ENCODE results near the gene EDC3. TPM values are rescaled to one million over a fixed set of nuclear protein-coding genes. Genes with fewer than 3 reads are reported as not detected.

Gene EDC3
- total and polyA plus RNA-seq, 7 donors: 7.8 to 24.1 (median 19.6) TPM

GRCh38 chr15:74625693-74626092 lies 70.1 kb downstream of the EDC3 start:
- intact Hi-C loops (cut with DNase I): loop anchor here in 1 of 2 donors (5.0 kb wide), 1 partner anchor 248 kb away; no protein-coding TSS in a partner anchor
- peaks cover 1% of the 10 kb centered on the region for H3K4me1 ChIP-seq
- no peak overlapping the region for H3K4me3 ChIP-seq
- WGBS, 3 donors: 79 to 81% (median 80%) methylated on average over 6 of the region's 6 CpGs
- H3K27ac ChIP-seq: no peak overlapping the region
- TF ChIP-seq CTCF (IDR thresholded peaks at IDR 0.05): no peak
- H3K27me3 ChIP-seq (ENCODE audit: insufficient read depth in 3 of 3, low read length in 2 of 3): no peaks in the 10 kb centered on the region
- peaks cover 23 to 100% of the 10 kb centered on the region in 2 donors for H3K36me3 ChIP-seq (ENCODE audit: insufficient read depth in 1 of 2, low read depth in 1 of 2)
- H3K9me3 ChIP-seq: no peaks in the 10 kb centered on the region
- no peak for ATAC-seq
- DNase-seq: no peak

GRCh38 chr15:74624020-74624602 lies 71.7 kb downstream of the EDC3 start:
- intact Hi-C loops (cut with DNase I): no loop called here
- peaks cover 14% of the 10 kb centered on the region for H3K4me1 ChIP-seq
- no peak for TF ChIP-seq CTCF (IDR thresholded peaks at IDR 0.05)
- DNase-seq (no peak), ATAC-seq (no peak)
- no peak overlapping the region for H3K27ac ChIP-seq
- no peak overlapping the region for H3K4me3 ChIP-seq
- peaks cover 26 to 100% of the 10 kb centered on the region in 2 donors for H3K36me3 ChIP-seq (ENCODE audit: insufficient read depth in 1 of 2, low read depth in 1 of 2)
- no peaks in the 10 kb centered on the region for H3K27me3 ChIP-seq (ENCODE audit: insufficient read depth in 3 of 3, low read length in 2 of 3)
- 76 to 81% (median 77%) methylated on average over 7 of the region's 7 CpGs for WGBS, 3 donors
- no peaks in the 10 kb centered on the region for H3K9me3 ChIP-seq

- H3K4me1 ChIP-seq: peaks cover 28% of the 10 kb centered on the region
- H3K36me3 ChIP-seq (ENCODE audit: insufficient read depth in 1 of 2, low read depth in 1 of 2): peaks cover 24 to 95% of the 10 kb centered on the region in 2 donors
- no peak for ATAC-seq
- intact Hi-C loops (cut with DNase I): no loop called here
- TF ChIP-seq CTCF (IDR thresholded peaks at IDR 0.05): no peak
- WGBS, 3 donors: 82 to 92% (median 82%) methylated on average over 3 of the region's 3 CpGs
- no peak for DNase-seq
- no peaks in the 10 kb centered on the region for H3K9me3 ChIP-seq
- H3K27me3 ChIP-seq (ENCODE audit: insufficient read depth in 3 of 3, low read length in 2 of 3): no peaks in the 10 kb centered on the region
- no peak overlapping the region for H3K27ac ChIP-seq
- H3K4me3 ChIP-seq: no peak overlapping the region
These were observed 73.1 kb downstream of the EDC3 start for GRCh38 chr15:74622758-74623157.

- Histone ChIP-seq H3K4me1 (peaks cover 36% of the 10 kb centered on the region), H3K27ac (no peak overlapping the region), H3K36me3 (ENCODE audit: insufficient read depth in 1 of 2, low read depth in 1 of 2) (peaks cover 24 to 87% of the 10 kb centered on the region in 2 donors), H3K4me3 (no peak overlapping the region), H3K9me3 (no peaks in the 10 kb centered on the region), H3K27me3 (ENCODE audit: insufficient read depth in 3 of 3, low read length in 2 of 3) (no peaks in the 10 kb centered on the region)
- no peak for ATAC-seq
- 85 to 89% (median 85%) methylated on average over 21 of the region's 21 CpGs for WGBS, 3 donors
- DNase-seq: no peak
- TF ChIP-seq CTCF (IDR thresholded peaks at IDR 0.05): no peak
- intact Hi-C loops (cut with DNase I): no loop called here
These were observed 73.9 kb downstream of the EDC3 start for GRCh38 chr15:74621936-74622335.

GRCh38 chr15:74621546-74621920 lies 74.3 kb downstream of the EDC3 start:
- H3K4me3 ChIP-seq: no peak overlapping the region
- H3K27me3 ChIP-seq (ENCODE audit: insufficient read depth in 3 of 3, low read length in 2 of 3): no peaks in the 10 kb centered on the region
- peaks cover 39% of the 10 kb centered on the region for H3K4me1 ChIP-seq
- H3K36me3 ChIP-seq (ENCODE audit: insufficient read depth in 1 of 2, low read depth in 1 of 2): peaks cover 24 to 83% of the 10 kb centered on the region in 2 donors
- no peak for TF ChIP-seq CTCF (IDR thresholded peaks at IDR 0.05)
- WGBS, 3 donors: 80 to 83% (median 83%) methylated on average over 16 of the region's 16 CpGs
- no peaks in the 10 kb centered on the region for H3K9me3 ChIP-seq
- ATAC-seq: peak in 2 of 4 donors; percentile 2 to 4
- intact Hi-C loops (cut with DNase I): no loop called here
- H3K27ac ChIP-seq: no peak overlapping the region
- no peak for DNase-seq

Data from psoas muscle (tissue), 8 donors.